Measurements from ENCODE around the gene DAGLB. TPM values are rescaled to one million over a fixed set of nuclear protein-coding genes. Genes with fewer than 3 reads are reported as not detected.
A peak's percentile ranks its signal among the peaks of the same experiment; 100 is the strongest.

Gene DAGLB
- total RNA-seq, 2 experiments from 2014 or later = 12.4 to 19.5 TPM

DNA sequence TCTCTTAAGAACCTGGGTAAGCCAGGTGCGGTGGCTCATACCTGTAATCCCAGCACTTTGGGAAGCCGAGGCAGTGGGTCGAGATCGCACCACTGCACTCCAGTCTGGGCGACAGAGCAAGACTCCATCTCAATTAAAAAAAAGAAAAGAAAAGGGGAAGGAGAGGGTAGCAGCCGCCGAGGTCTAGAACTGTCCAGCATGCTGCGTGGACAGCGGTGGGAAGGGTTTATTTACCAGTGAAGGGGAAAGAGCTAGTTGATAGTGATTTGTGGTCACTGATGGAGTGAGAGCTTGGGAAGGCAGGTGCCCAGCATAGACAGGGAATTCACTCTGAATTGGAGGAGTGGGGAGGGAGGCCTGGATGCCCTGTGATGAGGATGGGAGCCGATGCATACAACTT is 43.4 kb upstream of the DAGLB start:
- ChIA-PET CTCF (ENCODE audit: unreplicated experiment) (no interaction called here), POLR2A (no interaction called here)
- no peak overlapping the region for H3K27ac ChIP-seq (ENCODE audit: low read depth, low read length, poor library complexity, severe bottlenecking)
- no peak for DNase-seq (ENCODE audit: low spot score)
- H2AFZ ChIP-seq (ENCODE audit: low read length) = no peak overlapping the region
- no peaks in the 10 kb centered on the region for H3K36me3 ChIP-seq (ENCODE audit: insufficient read depth, low read length)
- H4K20me1 ChIP-seq (ENCODE audit: insufficient read depth, low read length) = no peaks in the 10 kb centered on the region
- no peak overlapping the region for H3K4me3 ChIP-seq (ENCODE audit: low read depth, low read length, poor library complexity, severe bottlenecking)
- BruUV-seq (replicated peaks) = no TSS peak
- H3K4me1 ChIP-seq (ENCODE audit: insufficient read depth, low read length, poor library complexity, severe bottlenecking) = no peaks in the 10 kb centered on the region
- no peaks in the 10 kb centered on the region for H3K9me2 ChIP-seq (ENCODE audit: insufficient read depth, low read length)
- intact Hi-C loops (cut with micrococcal nuclease; ENCODE audit: unreplicated experiment) = no loop called here
- TF ChIP-seq EZH2phosphoT487 (IDR thresholded peaks at IDR 0.05; ENCODE audit: borderline replicate concordance, low read depth, low read length) = no peak
- H3K9me3 ChIP-seq (ENCODE audit: low read length) = peaks cover 8% of the 10 kb centered on the region; the same call in 1 of the 2 replicates
- H3K4me2 ChIP-seq (ENCODE audit: low read length) = no peak overlapping the region
- no peaks in the 10 kb centered on the region for H3K79me2 ChIP-seq (ENCODE audit: insufficient read depth, low read depth, low read length)

DNA sequence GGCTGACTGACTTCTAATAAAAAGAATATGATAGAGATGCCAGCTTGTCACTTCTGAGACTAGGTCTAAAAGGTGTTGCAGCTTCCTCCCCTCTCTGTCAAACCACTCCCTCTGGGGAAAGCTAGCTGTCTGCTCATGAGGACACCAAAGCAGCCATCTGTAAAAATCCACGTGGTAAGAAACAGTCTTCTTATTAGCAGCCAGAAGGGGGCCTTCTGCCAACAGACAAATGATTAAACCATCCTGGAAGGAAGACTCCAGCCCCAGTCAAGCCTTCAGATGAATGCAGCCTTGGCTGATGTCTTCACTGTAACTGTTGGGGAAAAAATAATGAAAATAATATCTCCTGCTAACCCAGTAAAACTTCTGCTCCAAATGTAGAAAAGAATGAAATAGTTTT is 41.9 kb upstream of the DAGLB start:
- Histone ChIP-seq H3K4me1 (ENCODE audit: insufficient read depth, low read length, poor library complexity, severe bottlenecking) (peaks cover 2% of the 10 kb centered on the region), H3K9me3 (ENCODE audit: low read length) (peaks cover 8% of the 10 kb centered on the region; the same call in 1 of the 2 replicates), H3K9me2 (ENCODE audit: insufficient read depth, low read length) (no peaks in the 10 kb centered on the region), H2AFZ (ENCODE audit: low read length) (no peak overlapping the region), H3K79me2 (ENCODE audit: insufficient read depth, low read depth, low read length) (no peaks in the 10 kb centered on the region; the same call in 1 of the 2 replicates), H3K36me3 (ENCODE audit: insufficient read depth, low read length) (no peaks in the 10 kb centered on the region), H3K4me2 (ENCODE audit: low read length) (no peak overlapping the region), H3K4me3 (ENCODE audit: low read depth, low read length, poor library complexity, severe bottlenecking) (no peak overlapping the region), H3K27ac (ENCODE audit: low read depth, low read length, poor library complexity, severe bottlenecking) (no peak overlapping the region), H4K20me1 (ENCODE audit: insufficient read depth, low read length) (no peaks in the 10 kb centered on the region)
- DNase-seq (ENCODE audit: low spot score) = peak; percentile 37
- BruUV-seq (replicated peaks) = no TSS peak
- CTCF ChIA-PET (ENCODE audit: unreplicated experiment) = no interaction called here
- TF ChIP-seq, protein P1, sequence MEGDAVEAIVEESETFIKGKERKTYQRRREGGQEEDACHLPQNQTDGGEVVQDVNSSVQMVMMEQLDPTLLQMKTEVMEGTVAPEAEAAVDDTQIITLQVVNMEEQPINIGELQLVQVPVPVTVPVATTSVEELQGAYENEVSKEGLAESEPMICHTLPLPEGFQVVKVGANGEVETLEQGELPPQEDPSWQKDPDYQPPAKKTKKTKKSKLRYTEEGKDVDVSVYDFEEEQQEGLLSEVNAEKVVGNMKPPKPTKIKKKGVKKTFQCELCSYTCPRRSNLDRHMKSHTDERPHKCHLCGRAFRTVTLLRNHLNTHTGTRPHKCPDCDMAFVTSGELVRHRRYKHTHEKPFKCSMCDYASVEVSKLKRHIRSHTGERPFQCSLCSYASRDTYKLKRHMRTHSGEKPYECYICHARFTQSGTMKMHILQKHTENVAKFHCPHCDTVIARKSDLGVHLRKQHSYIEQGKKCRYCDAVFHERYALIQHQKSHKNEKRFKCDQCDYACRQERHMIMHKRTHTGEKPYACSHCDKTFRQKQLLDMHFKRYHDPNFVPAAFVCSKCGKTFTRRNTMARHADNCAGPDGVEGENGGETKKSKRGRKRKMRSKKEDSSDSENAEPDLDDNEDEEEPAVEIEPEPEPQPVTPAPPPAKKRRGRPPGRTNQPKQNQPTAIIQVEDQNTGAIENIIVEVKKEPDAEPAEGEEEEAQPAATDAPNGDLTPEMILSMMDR (conservative IDR thresholded peaks at IDR 0.05; ENCODE audit: low read length) = peak; percentile 43; the same call in 1 of the 2 replicates
- TF ChIP-seq EZH2phosphoT487 (IDR thresholded peaks at IDR 0.05; ENCODE audit: borderline replicate concordance, low read depth, low read length) = no peak
- POLR2A ChIA-PET = interaction anchor here (0.6 kb wide), 1 partner anchor 71 kb away, joined by 3 read pairs; no protein-coding TSS in a partner anchor
- intact Hi-C loops (cut with micrococcal nuclease; ENCODE audit: unreplicated experiment) = no loop called here

- BruUV-seq (replicated peaks) = no TSS peak
- Histone ChIP-seq H3K36me3 (ENCODE audit: insufficient read depth, low read length) (no peaks in the 10 kb centered on the region), H3K9me2 (ENCODE audit: insufficient read depth, low read length) (no peaks in the 10 kb centered on the region), H4K20me1 (ENCODE audit: insufficient read depth, low read length) (peaks cover 7% of the 10 kb centered on the region; the same call in 1 of the 2 replicates), H3K4me3 (ENCODE audit: low read depth, low read length, poor library complexity, severe bottlenecking) (no peak overlapping the region), H2AFZ (ENCODE audit: low read length) (no peak overlapping the region), H3K27ac (ENCODE audit: low read depth, low read length, poor library complexity, severe bottlenecking) (no peak overlapping the region), H3K9me3 (ENCODE audit: low read length) (peaks cover 8% of the 10 kb centered on the region; the same call in 1 of the 2 replicates), H3K4me2 (ENCODE audit: low read length) (no peak overlapping the region), H3K4me1 (ENCODE audit: insufficient read depth, low read length, poor library complexity, severe bottlenecking) (peaks cover 14% of the 10 kb centered on the region), H3K79me2 (ENCODE audit: insufficient read depth, low read depth, low read length) (peaks cover 17% of the 10 kb centered on the region)
- POLR2A ChIA-PET = no interaction called here
- DNase-seq (ENCODE audit: low spot score) = no peak
- CTCF ChIA-PET (ENCODE audit: unreplicated experiment) = no interaction called here
- TF ChIP-seq, protein P1 (conservative IDR thresholded peaks at IDR 0.05; ENCODE audit: low read length) = no peak
- no peak for TF ChIP-seq EZH2phosphoT487 (IDR thresholded peaks at IDR 0.05; ENCODE audit: borderline replicate concordance, low read depth, low read length)
- intact Hi-C loops (cut with micrococcal nuclease; ENCODE audit: unreplicated experiment) = no loop called here
Observed at GRCh38 chr7:6487184-6487545, 39.4 kb upstream of the DAGLB start.

All from OCI-LY7 (cell line).